IMR-90 (cell line): Measurements from ENCODE around the gene INPP5J. TPM values are rescaled to one million over a fixed set of nuclear protein-coding genes. Genes with fewer than 3 reads are reported as not detected.
A peak's percentile ranks its signal among the peaks of the same experiment; 100 is the strongest.

Experiments
- ATAC-seq: fragments of 200-7000 bp; cut with Tn5 transposase; 2 replicates; pipeline ENCODE4 v1.9.1; 2020; ENCODE audit warnings: low read depth, mild to moderate bottlenecking, moderate library complexity
- BruUV-seq: library from RNA; stranded (reverse); fragments of 400-500 nt; replicated peaks from 2 replicates; lab custom pipeline; 2021; lab: Mats Ljungman, UMichigan
- CTCF ChIA-PET: fragments of 300-600 bp; formaldehyde crosslinking; extraction: SDS; loops from one replicate; lab custom pipeline; 2021; ENCODE audit warnings: antibody characterized with exemption; lab: Yijun Ruan, JAX
- POLR2A ChIA-PET: fragments of 300-600 bp; sonication (Branson Sonifier 250); formaldehyde crosslinking; loops from one replicate; lab custom pipeline; 2022; ENCODE audit warnings: antibody characterized with exemption; ENCODE audit not compliant: unreplicated experiment; lab: Charles Lee
- DNase-seq: peaks from one replicate; pipeline ENCODE4 v3.0.0; 2013
- H2AFZ ChIP-seq: replicated peaks from 2 replicates; pipeline ENCODE3; 2013; ENCODE audit warnings: low read length, mild to moderate bottlenecking; ENCODE audit not compliant: poor library complexity
- H2AK5ac ChIP-seq: 2 replicates; pipeline ENCODE4 v1.6.1; 2013; ENCODE audit warnings: low read depth, low read length, inconsistent platforms
- H2AK9ac ChIP-seq: replicated peaks from 2 replicates; pipeline ENCODE3; 2013; ENCODE audit warnings: mild to moderate bottlenecking, low read depth, low read length, moderate library complexity; ENCODE audit not compliant: poor library complexity
- H2BK120ac ChIP-seq: 2 replicates; pipeline ENCODE4 v1.6.1; 2013; ENCODE audit warnings: low read depth, low read length, inconsistent platforms
- H2BK15ac ChIP-seq: 3 replicates; pipeline ENCODE4 v1.6.1; 2013; ENCODE audit warnings: low read depth, low read length, inconsistent platforms
- H2BK20ac ChIP-seq: 2 replicates; pipeline ENCODE4 v1.6.1; 2013; ENCODE audit warnings: low read depth, mild to moderate bottlenecking, inconsistent platforms, low read length, moderate library complexity
- H2BK5ac ChIP-seq: 2 replicates; pipeline ENCODE4 v1.6.1; 2013; ENCODE audit warnings: mild to moderate bottlenecking, low read depth, low read length, inconsistent platforms; ENCODE audit not compliant: poor library complexity, severe bottlenecking
- H3K14ac ChIP-seq: replicated peaks from 2 replicates; pipeline ENCODE4 v1.6.1; 2013; ENCODE audit warnings: low read depth, low read length, inconsistent platforms
- H3K18ac ChIP-seq: 2 replicates; pipeline ENCODE4 v1.6.1; 2013; ENCODE audit warnings: low read depth, low read length, control low read depth
- H3K23ac ChIP-seq: 2 replicates; pipeline ENCODE4 v1.6.1; 2013; ENCODE audit warnings: low read depth, low read length, inconsistent platforms
- H3K27ac ChIP-seq: 2 replicates; pipeline ENCODE4 v1.5.1; 2013; ENCODE audit warnings: mild to moderate bottlenecking, control low read depth, low read length; ENCODE audit not compliant: insufficient read depth
- H3K27me3 ChIP-seq: 2 replicates; pipeline ENCODE4 v1.6.1; 2013; ENCODE audit warnings: low read length; ENCODE audit not compliant: control insufficient read depth, insufficient read depth
- H3K36me3 ChIP-seq: 2 replicates; pipeline ENCODE4 v1.6.1; 2013; ENCODE audit warnings: low read length, mixed read lengths; ENCODE audit not compliant: control insufficient read depth, insufficient read depth
- H3K4ac ChIP-seq: 2 replicates; pipeline ENCODE4 v1.6.1; 2013; ENCODE audit warnings: low read depth, low read length, inconsistent platforms
- H3K4me1 ChIP-seq: 2 replicates; pipeline ENCODE4 v1.6.1; 2013; ENCODE audit warnings: low read length, mixed read lengths; ENCODE audit not compliant: control insufficient read depth, insufficient read depth
- H3K4me2 ChIP-seq: 2 replicates; pipeline ENCODE4 v1.6.1; 2013; ENCODE audit warnings: low read depth, mild to moderate bottlenecking, control low read depth, low read length, moderate library complexity
- H3K4me3 ChIP-seq: 2 replicates; pipeline ENCODE4 v1.5.1; 2013; ENCODE audit warnings: low read depth, mild to moderate bottlenecking, control low read depth, low read length, moderate library complexity; ENCODE audit not compliant: insufficient read depth
- H3K56ac ChIP-seq: 2 replicates; pipeline ENCODE4 v1.6.1; 2013; ENCODE audit warnings: low read length, inconsistent platforms; ENCODE audit not compliant: insufficient read depth; ENCODE audit errors: extremely low read depth
- H3K79me1 ChIP-seq, 2 experiments: 2 replicates each; pipeline ENCODE4 v1.6.1; 2013; ENCODE audit warnings: low read length in 2 of 2, inconsistent platforms in 1 of 2, low read depth in 1 of 2
- H3K9ac ChIP-seq: 2 replicates; pipeline ENCODE4 v1.6.1; 2013; ENCODE audit warnings: low read depth, low read length, control low read depth
- H3K9me1 ChIP-seq: 2 replicates; pipeline ENCODE4 v1.6.1; 2013; ENCODE audit warnings: low read length, inconsistent platforms; ENCODE audit not compliant: insufficient read depth
- H3K9me3 ChIP-seq: 2 replicates; pipeline ENCODE4 v1.6.1; 2013; ENCODE audit warnings: low read length; ENCODE audit not compliant: control insufficient read depth, insufficient read depth
- H4K20me1 ChIP-seq: 2 replicates; pipeline ENCODE4 v1.6.1; 2013; ENCODE audit warnings: low read length, inconsistent platforms; ENCODE audit not compliant: insufficient read depth
- H4K5ac ChIP-seq: 2 replicates; pipeline ENCODE4 v1.6.1; 2013; ENCODE audit warnings: mild to moderate bottlenecking, low read depth, low read length, control low read depth
- H4K8ac ChIP-seq, 2 experiments: 2 replicates each; pipeline ENCODE4 v1.6.1; 2013; ENCODE audit warnings: low read depth in 2 of 2, low read length in 2 of 2, control low read depth in 1 of 2, inconsistent platforms in 1 of 2
- H4K91ac ChIP-seq: 2 replicates; pipeline ENCODE4 v1.6.1; 2013; ENCODE audit warnings: low read depth, low read length, inconsistent platforms; ENCODE audit not compliant: insufficient read depth
- MAFK ChIP-seq: IDR thresholded peaks from 2 replicates; pipeline ENCODE4 v1.6.1; 2012; ENCODE audit warnings: low read depth, low read length, improper control_type of control experiment
- POLR2A ChIP-seq: IDR thresholded peaks from 2 replicates; pipeline ENCODE4 v1.6.1; 2012; ENCODE audit warnings: mild to moderate bottlenecking, low read depth, low read length
- WGBS, 2 experiments: methylation state at CpG; one replicate each; pipeline versions ENCODE4 v1.1.5 to v1.1.7; 2013; ENCODE audit warnings: missing lambda C conversion rate in 2 of 2; ENCODE audit not compliant: insufficient read length in 1 of 2; ENCODE audit errors: extremely low coverage in 2 of 2; 5-methylcytosine and 5-hydroxymethylcytosine counted together
- dilution Hi-C: fragments of 300-500 bp; cut with HindIII; formaldehyde crosslinking; loops from one replicate; pipeline ENCODE4 v1.14.3; 2018; ENCODE audit warnings: low sequenced_read_pairs; ENCODE audit not compliant: unreplicated experiment
- in situ Hi-C: fragments of 300-500 bp; cut with MboI; formaldehyde crosslinking; loops from 3 replicates; pipeline ENCODE4 v1.14.3; 2019; ENCODE audit warnings: low sequenced_read_pairs, inconsistent platforms, mixed read lengths
- intact Hi-C: fragments of 100-400 bp; cut with micrococcal nuclease; formaldehyde crosslinking; loops from 2 replicates; pipeline ENCODE4 v1.10.0; 2022
- polyA plus RNA-seq, 3 experiments: library from polyadenylated mRNA; depleted of rRNA; stranded (reverse); fragments of >200 nt; gene quantifications; 2 replicates each; pipeline ENCODE4 v1.2.3, GENCODE V29; 2012; ENCODE audit warnings: low replicate concordance in 1 of 3
- total RNA-seq: library from RNA; depleted of rRNA; stranded (reverse); fragments of >200 nt; gene quantifications from 2 replicates; pipeline ENCODE4 v1.2.3, GENCODE V29; 2012

Gene INPP5J
- total and polyA plus RNA-seq, 2 of the 4 experiments (the other 2 are of a cell fraction), result 0.36 to 2.2 TPM

- 0 out of 2 replicates have a peak overlapping the region, but pooled peaks have one; percentile 19 for H3K14ac ChIP-seq
- H3K9ac ChIP-seq, result no peak overlapping the region
- peaks cover 11 to 65% of the 10 kb centered on the region in 2 experiments; a peak in 3 of 4 replicates for H3K79me1 ChIP-seq
- peaks cover 68% of the 10 kb centered on the region for H3K36me3 ChIP-seq
- H4K91ac ChIP-seq, result peak overlapping the region; percentile 63
- WGBS, 2 experiments, result 100% methylated on average over 4 of the region's 18 CpGs; no CpG with 5 or more reads in 1 of the 2 experiments
- no peak overlapping the region for H2BK20ac ChIP-seq
- POLR2A ChIA-PET, result interaction anchor here (0.5 kb wide), 1 partner anchor 16 kb away, joined by 3 read pairs; no protein-coding TSS in a partner anchor
- H3K18ac ChIP-seq, result peak overlapping the region; percentile 12; the same call in 1 of the 2 replicates
- H3K9me1 ChIP-seq, result peaks cover 25% of the 10 kb centered on the region
- no TSS peak for BruUV-seq
- peak overlapping the region; percentile 74 for H3K4ac ChIP-seq
- H2BK120ac ChIP-seq, result peak overlapping the region; percentile 19; the same call in 1 of the 2 replicates
- H4K5ac ChIP-seq, result 0 out of 2 replicates have a peak overlapping the region, but pooled peaks have one; percentile 6
- no peak overlapping the region for H2AFZ ChIP-seq
- H3K4me3 ChIP-seq, result no peak overlapping the region
- peaks cover 51% of the 10 kb centered on the region for H3K4me1 ChIP-seq
- TF ChIP-seq POLR2A (no peak), MAFK (no peak)
- no peak overlapping the region for H2AK9ac ChIP-seq
- no peak overlapping the region for H3K4me2 ChIP-seq
- no peaks in the 10 kb centered on the region for H3K27me3 ChIP-seq
- intact Hi-C loops (no loop called here), dilution Hi-C loops (no loop called here), in situ Hi-C loops (no loop called here)
- ATAC-seq (no peak), DNase-seq (no peak)
- peak overlapping the region; percentile 53 to 74; a peak in 2 of 4 replicates for H4K8ac ChIP-seq
- H2AK5ac ChIP-seq, result peak overlapping the region; percentile 33
- no peak overlapping the region for H3K56ac ChIP-seq
- H3K23ac ChIP-seq, result no peak overlapping the region
- peak overlapping the region; percentile 47 for H2BK5ac ChIP-seq
- peak overlapping the region; percentile 38; the same call in 1 of the 3 replicates for H2BK15ac ChIP-seq
- H3K9me3 ChIP-seq, result no peaks in the 10 kb centered on the region
- peak overlapping the region; percentile 46; the same call in 1 of the 2 replicates for H3K27ac ChIP-seq
- peaks cover 20% of the 10 kb centered on the region for H4K20me1 ChIP-seq
- CTCF ChIA-PET, result interaction anchor here (0.6 kb wide), 1 partner anchor 285 kb away, joined by 3 read pairs; no protein-coding TSS in a partner anchor
Observed at GRCh38 chr22:31100762-31101525, 21.8 kb upstream of the INPP5J start.
